Breast epithelium (tissue), 4 donors: ENCODE data around the gene C4orf17. TPM values are rescaled to one million over a fixed set of nuclear protein-coding genes. Genes with fewer than 3 reads are reported as not detected.

Experiments
- DNase-seq, 2 donors: peaks; one replicate each; pipeline ENCODE4 v3.0.0-alpha.2; 2019; ENCODE audit warnings: low spot score in 2 of 2
- H3K27ac ChIP-seq, 2 donors: fragments of 200-600 bp; sonication (generic) in 1 of 2; one replicate each; pipeline ENCODE4 v1.5.1; 2016 to 2019; ENCODE audit warnings: mild to moderate bottlenecking in 1 of 2
- H3K27me3 ChIP-seq, 2 donors: fragments of 200-600 bp; sonication (generic) in 1 of 2; one replicate each; pipeline versions ENCODE4 v1.5.1 to v1.6.0; 2017 to 2019; ENCODE audit warnings: control low read depth in 1 of 2, mild to moderate bottlenecking in 1 of 2
- H3K36me3 ChIP-seq: fragments of 200-600 bp; one replicate; pipeline ENCODE4 v1.5.1; 2019
- H3K4me1 ChIP-seq, 2 donors: fragments of 200-600 bp; sonication (generic); one replicate each; pipeline ENCODE4 v1.5.1; 2016 to 2019; ENCODE audit warnings: control low read depth in 1 of 2
- H3K4me3 ChIP-seq, 3 donors: fragments of 200-600 bp; sonication (generic); 1 replicate in 2 of 3; 2 replicates in 1 of 3; pipeline ENCODE4 v1.5.1; 2016 to 2019; ENCODE audit warnings: mild to moderate bottlenecking in 3 of 3, moderate library complexity in 2 of 3
- H3K9me3 ChIP-seq, 2 donors: fragments of 200-600 bp; sonication (generic) in 1 of 2; one replicate each; pipeline ENCODE4 v1.5.1; 2016 to 2019; ENCODE audit warnings: control low read depth in 1 of 2
- POLR2A ChIP-seq: fragments of 450-650 bp; IDR thresholded peaks from one replicate; pipeline ENCODE4 v1.6.1; 2016; ENCODE audit warnings: antibody characterized with exemption, mild to moderate bottlenecking, moderate library complexity
- POLR2AphosphoS5 ChIP-seq, 3 donors: sonication (generic); formaldehyde crosslinking; IDR thresholded peaks; one replicate each; pipeline ENCODE4 v1.6.1; 2017; ENCODE audit warnings: antibody characterized with exemption in 3 of 3
- intact Hi-C: fragments of 100-400 bp; cut with DNase I; formaldehyde crosslinking; loops from one replicate; pipeline ENCODE4 v1.15.1; 2023; ENCODE audit warnings: low total_unique reads
- total RNA-seq, 3 donors: library from RNA; depleted of rRNA; stranded (reverse); fragments of >200 nt; gene quantifications; one replicate each; pipeline ENCODE4 v1.1.0, GENCODE V29; 2016
- TF ChIP-seq, protein P1 (sequence below), 3 donors: fragments of 450-650 bp; IDR thresholded peaks; one replicate each; pipeline ENCODE4 v1.5.1; 2016 to 2017; ENCODE audit warnings: antibody characterized with exemption in 3 of 3, mild to moderate bottlenecking in 3 of 3, moderate library complexity in 3 of 3

The C4orf17 gene
- total RNA-seq, 3 donors from 2014 or later, result not detected

DNA sequence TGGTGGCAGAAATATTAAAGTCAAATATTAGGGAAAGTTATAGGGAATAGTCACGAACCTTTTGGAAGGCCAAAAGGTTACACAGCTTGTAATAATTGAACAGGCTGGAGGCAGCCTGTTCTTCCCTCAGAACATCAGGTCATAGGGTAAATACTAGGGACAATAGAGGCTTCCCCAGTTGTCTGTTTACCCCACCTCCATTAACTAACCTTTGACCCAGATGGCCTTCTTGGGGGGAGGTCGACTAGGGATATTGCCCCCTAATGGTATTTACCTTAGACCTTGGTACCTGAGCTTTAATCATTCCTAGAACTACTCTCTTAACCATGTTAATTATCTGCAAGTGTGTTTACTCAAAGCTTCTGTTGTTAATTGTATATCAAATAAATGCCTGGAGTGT, 26.0 kb downstream of the C4orf17 start:
- DNase-seq, result no peak
- intact Hi-C loops, result no loop called here
- TF ChIP-seq, protein P1, sequence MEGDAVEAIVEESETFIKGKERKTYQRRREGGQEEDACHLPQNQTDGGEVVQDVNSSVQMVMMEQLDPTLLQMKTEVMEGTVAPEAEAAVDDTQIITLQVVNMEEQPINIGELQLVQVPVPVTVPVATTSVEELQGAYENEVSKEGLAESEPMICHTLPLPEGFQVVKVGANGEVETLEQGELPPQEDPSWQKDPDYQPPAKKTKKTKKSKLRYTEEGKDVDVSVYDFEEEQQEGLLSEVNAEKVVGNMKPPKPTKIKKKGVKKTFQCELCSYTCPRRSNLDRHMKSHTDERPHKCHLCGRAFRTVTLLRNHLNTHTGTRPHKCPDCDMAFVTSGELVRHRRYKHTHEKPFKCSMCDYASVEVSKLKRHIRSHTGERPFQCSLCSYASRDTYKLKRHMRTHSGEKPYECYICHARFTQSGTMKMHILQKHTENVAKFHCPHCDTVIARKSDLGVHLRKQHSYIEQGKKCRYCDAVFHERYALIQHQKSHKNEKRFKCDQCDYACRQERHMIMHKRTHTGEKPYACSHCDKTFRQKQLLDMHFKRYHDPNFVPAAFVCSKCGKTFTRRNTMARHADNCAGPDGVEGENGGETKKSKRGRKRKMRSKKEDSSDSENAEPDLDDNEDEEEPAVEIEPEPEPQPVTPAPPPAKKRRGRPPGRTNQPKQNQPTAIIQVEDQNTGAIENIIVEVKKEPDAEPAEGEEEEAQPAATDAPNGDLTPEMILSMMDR (IDR thresholded peaks at IDR 0.05), result no peak
- no peak for TF ChIP-seq POLR2A
- TF ChIP-seq POLR2AphosphoS5 (IDR thresholded peaks at IDR 0.05), result no peak
- Histone ChIP-seq H3K36me3 (no peaks in the 10 kb centered on the region), H3K4me3 (no peak overlapping the region), H3K27ac (no peak overlapping the region), H3K27me3 (no peaks in the 10 kb centered on the region), H3K9me3 (no peaks in the 10 kb centered on the region), H3K4me1 (no peaks in the 10 kb centered on the region)

DNA sequence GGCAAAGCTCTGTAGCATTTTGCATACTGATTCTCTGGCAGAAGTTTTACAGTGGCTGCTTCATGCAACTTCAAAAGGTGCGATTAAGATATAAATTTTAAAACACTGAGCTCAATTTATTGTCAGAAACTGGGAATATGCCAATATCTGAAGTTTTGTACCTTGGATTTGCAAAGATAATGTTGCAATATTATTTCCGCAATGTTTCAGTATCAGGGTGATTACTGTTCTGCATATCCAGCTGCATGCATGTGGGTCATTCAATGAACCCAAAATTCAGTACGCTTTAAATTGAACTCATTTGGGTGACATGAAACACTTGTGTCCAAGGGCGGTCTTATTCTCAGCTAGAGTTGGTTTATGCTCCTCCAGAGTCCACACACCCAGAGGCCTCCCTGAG, 26.9 kb downstream of the C4orf17 start:
- TF ChIP-seq POLR2A (no peak), POLR2AphosphoS5 (IDR thresholded peaks at IDR 0.05) (no peak)
- TF ChIP-seq, protein P1 (IDR thresholded peaks at IDR 0.05), result no peak
- no peak overlapping the region for H3K27ac ChIP-seq
- H3K27me3 ChIP-seq, result no peaks in the 10 kb centered on the region
- intact Hi-C loops, result no loop called here
- DNase-seq, result no peak
- H3K36me3 ChIP-seq, result no peaks in the 10 kb centered on the region
- no peaks in the 10 kb centered on the region for H3K9me3 ChIP-seq
- H3K4me3 ChIP-seq, result no peak overlapping the region
- H3K4me1 ChIP-seq, result no peaks in the 10 kb centered on the region

DNA sequence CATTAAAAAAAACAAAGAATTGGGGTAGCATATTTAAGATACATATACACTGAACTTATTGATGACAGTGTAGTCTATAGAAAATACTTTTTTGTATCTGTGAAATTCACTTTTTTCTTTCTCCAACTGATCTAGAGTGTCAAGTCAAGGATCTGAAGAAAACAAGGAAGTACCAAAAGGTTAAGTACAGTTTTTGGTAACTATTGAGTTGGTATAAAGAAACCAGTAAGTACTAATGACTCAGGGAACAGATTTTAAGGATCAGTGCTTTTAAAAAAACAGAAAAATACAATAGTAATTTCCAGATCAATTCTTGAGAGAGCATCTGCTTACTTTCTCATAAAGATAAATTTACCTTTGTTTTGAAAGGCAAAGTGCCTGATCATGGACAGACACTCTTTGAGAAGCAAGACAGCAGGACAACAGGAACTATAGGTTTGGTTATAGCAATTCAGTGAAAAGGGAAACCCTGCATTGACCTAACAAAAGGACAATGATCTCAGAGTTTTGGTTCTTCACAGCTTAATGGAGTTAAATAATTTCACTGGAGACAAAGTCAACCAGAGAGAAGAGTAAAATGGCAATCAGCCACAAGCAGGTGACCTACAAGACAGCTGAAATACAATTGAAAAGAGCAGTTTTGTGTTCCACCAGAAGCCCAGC, 29.6 kb downstream of the C4orf17 start:
- no peak overlapping the region for H3K4me3 ChIP-seq
- no peaks in the 10 kb centered on the region for H3K27me3 ChIP-seq
- H3K27ac ChIP-seq, result no peak overlapping the region
- H3K4me1 ChIP-seq, result no peaks in the 10 kb centered on the region
- no peaks in the 10 kb centered on the region for H3K36me3 ChIP-seq
- no peak for DNase-seq
- H3K9me3 ChIP-seq, result no peaks in the 10 kb centered on the region
- TF ChIP-seq POLR2A (no peak), POLR2AphosphoS5 (IDR thresholded peaks at IDR 0.05) (no peak)
- TF ChIP-seq, protein P1 (IDR thresholded peaks at IDR 0.05), result no peak
- intact Hi-C loops, result loop anchor here (10.0 kb wide), 1 partner anchor 814 kb away; no protein-coding TSS in a partner anchor

DNA sequence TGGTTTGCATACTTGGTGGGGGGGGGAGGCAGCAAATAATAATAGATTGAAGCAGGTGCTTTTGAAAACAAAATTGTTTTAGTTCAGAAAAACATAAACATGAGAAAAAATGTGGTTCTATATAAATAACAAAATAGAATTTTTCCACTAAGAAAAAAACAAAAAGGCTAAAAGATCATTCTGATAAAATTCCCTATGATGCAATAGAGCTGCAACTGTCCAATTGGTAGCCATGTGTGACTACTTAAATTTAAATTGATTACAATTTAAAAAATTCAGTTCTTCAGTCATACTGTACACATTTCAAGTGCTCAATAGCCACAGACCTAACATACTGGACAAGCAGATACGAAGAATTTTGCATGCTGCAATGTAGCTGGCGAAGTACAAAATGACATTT, 42.1 kb downstream of the C4orf17 start:
- Histone ChIP-seq H3K9me3 (no peaks in the 10 kb centered on the region), H3K36me3 (no peaks in the 10 kb centered on the region), H3K4me3 (no peak overlapping the region), H3K27ac (no peak overlapping the region), H3K4me1 (no peaks in the 10 kb centered on the region), H3K27me3 (no peaks in the 10 kb centered on the region)
- TF ChIP-seq POLR2A (no peak), POLR2AphosphoS5 (IDR thresholded peaks at IDR 0.05) (no peak)
- TF ChIP-seq, protein P1 (IDR thresholded peaks at IDR 0.05), result no peak
- intact Hi-C loops, result no loop called here
- no peak for DNase-seq

DNA sequence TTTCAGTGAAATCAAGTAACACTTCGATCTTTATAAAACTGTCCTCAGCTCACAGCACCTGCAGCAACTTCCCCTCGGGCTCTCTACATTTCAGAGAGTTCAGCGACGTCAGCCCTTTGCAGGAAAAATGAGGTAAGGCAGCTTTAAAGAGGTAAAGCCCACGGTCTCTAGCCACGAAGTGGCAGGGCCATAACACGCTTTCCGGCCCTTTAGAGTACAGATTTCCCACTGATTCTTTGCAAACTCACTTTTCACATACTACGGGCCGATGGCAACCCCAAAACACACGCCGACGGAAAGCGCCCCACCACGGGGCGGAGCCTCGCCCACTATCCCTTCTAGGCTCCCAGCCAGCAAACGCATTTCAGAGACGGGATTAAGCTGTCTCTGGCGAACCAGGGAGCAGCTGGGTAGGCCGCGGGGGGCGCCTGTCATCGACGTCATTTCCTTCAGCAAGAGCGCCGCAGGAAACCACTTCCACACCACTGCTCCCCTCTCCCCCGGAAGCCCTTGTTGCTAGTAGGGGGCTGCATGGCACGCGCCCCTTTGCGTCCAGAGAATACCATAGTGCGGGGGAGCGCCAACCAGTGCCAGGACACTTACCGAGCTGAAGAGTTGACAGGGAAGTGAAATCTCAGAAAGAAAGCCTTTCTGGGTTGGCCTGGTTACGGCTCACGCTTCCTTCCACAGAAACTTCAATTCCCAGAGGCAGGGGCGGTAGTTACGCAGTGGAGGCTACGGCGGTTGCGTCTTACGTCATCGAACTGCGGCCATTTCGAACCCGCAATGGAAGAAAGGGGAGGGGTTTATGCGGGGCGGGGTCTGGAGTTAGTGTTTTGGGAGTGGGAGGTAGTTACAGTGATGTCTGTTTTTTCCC, 52.7 kb downstream of the C4orf17 start, which contains the start of gene TRMT10A:
Gene TRMT10A (minus strand): TSS at position 730 of the 877 bp plus-strand sequence. CDS start 4,701 bp downstream, outside the sequence.
- Histone ChIP-seq H3K4me1 (no peaks in the 10 kb centered on the region), H3K27me3 (no peaks in the 10 kb centered on the region), H3K9me3 (no peaks in the 10 kb centered on the region), H3K36me3 (no peaks in the 10 kb centered on the region), H3K4me3 (peak within 1 kb of the TSS; percentile 56 to 68 (median 67)), H3K27ac (peak within 1 kb of the TSS; percentile 94 to 97)
- peak; percentile 60 for TF ChIP-seq POLR2A
- TF ChIP-seq, protein P1 (IDR thresholded peaks at IDR 0.05), result peak in 2 of 3 donors; percentile 8
- TF ChIP-seq POLR2AphosphoS5 (IDR thresholded peaks at IDR 0.05), result peak; percentile 85 to 94 (median 88)
- intact Hi-C loops, result loop anchor here (5.0 kb wide), 1 partner anchor 384 kb away; the partner anchor contains the start of gene DNAJB14
- peak; percentile 95 to 97 for DNase-seq
